GM18499 (cell line): ENCODE data around the gene GALNT10.
A peak's percentile ranks its signal among the peaks of the same experiment; 100 is the strongest.

Experiments used
- ATAC-seq: cut with Tn5 transposase; IDR thresholded peaks from one replicate; pipeline ENCODE4 v1.9.1; 2021; ENCODE audit warnings: moderate number of reproducible peaks; ENCODE audit not compliant: insufficient read depth, unreplicated experiment

GALNT10 gene

GRCh38 chr5:154460172-154460571, 269.6 kb downstream of the GALNT10 start:
- no peak for ATAC-seq

DNA sequence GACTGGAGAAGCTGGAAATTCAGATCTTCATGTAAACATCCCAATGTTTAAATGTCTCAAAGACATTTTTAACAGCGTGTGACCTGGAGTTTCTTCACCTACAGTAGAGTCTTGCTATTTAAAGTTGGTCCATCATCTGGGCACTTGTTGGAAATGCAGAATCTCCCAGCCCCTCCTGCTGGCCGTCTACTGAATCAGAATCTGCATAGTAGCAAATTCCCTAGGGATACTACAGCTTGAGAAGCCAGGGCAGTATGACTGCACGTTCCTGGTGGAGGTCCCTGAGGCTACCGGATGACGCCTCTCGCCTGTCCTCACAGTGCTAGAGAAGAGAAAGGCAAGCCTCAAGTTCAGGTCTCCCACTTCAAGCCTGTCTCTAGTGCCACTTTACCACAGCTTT, 271.0 kb downstream of the GALNT10 start:
- ATAC-seq, result no peak

DNA sequence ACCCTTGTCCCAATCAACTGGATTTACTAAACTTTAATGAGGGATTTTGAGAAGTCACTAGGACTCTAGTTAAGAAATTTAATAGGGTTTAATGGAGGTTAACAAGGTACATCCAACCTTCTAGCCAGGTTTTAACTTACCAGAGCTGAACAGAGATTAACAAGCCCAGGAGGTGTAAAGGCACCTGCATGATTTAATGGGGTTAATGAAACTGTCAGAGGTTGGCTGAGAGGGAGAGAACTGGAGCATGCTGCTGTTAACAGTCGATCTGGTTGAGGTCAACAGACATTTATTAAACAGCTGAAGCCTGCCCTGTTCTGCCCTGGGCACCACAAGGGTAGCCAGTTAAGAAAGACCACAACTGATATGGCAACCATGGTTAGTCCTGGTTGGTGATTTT, 273.9 kb downstream of the GALNT10 start:
- ATAC-seq, result no peak

GRCh38 chr5:154465169-154465568, 274.6 kb downstream of the GALNT10 start:
- ATAC-seq, result no peak

DNA sequence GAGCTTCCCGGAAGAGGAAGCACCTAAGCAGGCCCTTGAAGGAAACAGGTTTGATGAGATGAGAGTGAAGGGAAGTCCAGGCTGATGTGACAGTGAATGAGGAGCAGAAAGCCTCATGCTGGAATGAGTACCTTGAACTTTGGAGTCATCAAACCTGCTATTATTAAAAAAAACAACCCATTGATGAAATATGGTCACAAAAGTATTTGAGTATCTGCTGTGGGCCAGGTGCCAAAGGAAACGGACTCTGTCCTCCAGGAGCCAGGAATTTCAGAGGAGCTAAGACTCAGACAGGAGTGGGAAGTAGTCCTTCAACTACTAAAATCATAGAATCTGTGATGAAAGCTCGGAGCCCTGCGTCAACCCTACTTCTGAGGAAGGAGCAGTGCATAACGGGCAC, 275.6 kb downstream of the GALNT10 start:
- ATAC-seq, result no peak

DNA sequence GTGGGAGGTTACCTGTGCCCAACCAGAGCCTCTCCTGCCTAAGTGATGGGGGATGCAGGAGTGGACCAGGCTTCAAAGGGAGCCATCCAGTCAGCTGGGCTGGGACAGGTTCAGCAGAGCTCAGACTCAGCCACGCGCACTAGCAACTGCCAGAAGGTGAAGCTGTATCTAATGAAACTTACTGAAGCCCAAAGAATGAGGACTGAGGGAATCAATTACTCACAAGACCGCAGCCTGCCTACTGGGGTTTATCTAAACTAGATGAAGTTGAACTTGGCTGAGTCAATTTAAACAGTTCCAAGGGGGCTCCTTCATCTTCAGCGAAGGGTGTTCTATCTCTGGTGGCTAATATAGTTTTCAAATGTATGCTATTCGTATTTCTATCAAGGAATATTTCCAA, 276.1 kb downstream of the GALNT10 start:
- no peak for ATAC-seq

GRCh38 chr5:154467655-154468354, 277.3 kb downstream of the GALNT10 start:
- ATAC-seq, result peak; percentile 91

- no peak for ATAC-seq
Observed at GRCh38 chr5:154470137-154470536, 279.6 kb downstream of the GALNT10 start.
